IPS DF 4.7 (cell line): ENCODE measurements around the gene CATSPER3.

ENCODE experiments used
- DNase-seq: peaks from one replicate; pipeline ENCODE4 v3.0.0-alpha.2; 2013; ENCODE audit warnings: low spot score; ENCODE audit errors: extremely low read depth

The CATSPER3 gene

DNA sequence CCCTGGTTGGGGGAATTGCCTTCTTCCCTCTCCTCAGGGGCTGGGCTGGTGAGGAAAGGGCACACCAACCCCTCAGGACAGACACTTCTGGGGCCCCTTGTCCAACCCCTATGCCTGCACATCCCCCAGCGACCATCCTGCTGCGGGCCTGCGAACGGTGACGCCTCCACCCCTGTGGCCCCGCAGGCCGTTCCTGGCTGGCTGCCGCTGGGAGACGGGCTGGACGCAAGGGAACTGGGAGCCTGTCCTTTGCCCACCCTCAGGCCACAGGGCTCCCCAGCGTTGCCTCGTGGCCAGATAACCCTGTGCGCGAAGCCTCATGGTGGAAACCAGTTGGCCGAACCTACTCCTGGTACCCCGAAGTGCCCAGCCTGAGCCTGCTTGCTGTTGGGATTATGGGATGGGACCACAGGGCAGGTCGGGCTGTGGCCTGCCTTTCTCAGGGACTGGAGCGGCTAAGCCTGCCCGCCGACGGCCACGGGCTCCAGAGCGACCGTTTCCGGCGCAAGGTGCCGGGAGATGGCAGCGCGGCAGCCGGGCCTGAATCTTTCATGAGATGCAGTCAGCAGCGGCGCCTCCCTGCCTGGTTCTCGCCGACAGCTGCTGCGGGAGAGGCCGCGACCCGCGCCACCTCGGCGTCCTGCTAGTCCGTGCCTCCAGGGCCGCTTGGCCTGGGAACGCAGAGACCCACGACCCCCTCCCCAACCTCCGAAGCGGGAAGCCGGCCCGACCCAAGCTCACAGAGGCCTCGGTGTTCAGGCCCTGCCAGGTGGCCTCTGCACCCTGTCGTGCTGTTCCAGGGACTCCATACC lies 72.8 kb downstream of the CATSPER3 start:
- DNase-seq = no peak

DNA sequence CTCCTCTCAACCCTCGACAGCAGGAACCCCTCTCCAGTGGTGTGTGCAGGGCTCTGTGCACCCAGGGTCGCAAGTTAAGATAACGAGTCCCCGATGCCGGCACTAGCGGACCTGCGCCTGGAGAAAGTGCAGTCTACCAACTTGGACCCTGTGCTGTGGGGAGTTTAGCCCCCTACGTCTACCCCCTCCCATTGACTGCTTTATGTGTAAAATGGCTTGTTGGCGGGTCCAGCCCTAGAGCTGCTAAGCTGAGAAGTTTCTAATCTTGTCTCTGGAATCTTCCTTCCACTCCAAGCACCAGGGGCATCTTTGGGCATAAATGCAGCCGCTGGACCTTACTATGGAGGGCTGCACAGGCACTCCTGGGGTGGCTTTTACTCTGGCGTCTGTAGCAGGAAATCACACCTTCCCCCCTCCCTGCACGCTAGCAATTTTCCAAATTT lies 73.5 kb downstream of the CATSPER3 start:
- DNase-seq = no peak

DNA sequence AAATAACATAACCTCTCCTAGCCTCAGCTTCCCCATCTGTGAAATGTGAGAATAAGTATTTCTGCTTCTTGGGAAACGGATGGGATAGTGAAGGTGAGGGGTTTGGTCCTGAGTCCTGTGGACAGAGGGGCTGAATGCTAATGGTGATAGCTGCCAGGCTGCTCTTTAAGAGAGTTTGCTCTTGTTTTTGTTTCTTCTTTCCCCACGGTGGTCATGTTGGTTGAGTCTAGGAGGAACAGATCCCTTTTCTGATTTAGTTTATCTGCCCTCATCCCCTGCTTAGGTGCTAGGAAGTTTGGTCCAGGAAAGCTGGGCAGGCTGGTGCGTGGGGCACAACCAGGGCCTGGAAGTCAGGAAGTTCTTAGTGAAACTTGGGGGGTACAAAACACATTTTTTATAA lies 74.0 kb downstream of the CATSPER3 start:
- DNase-seq = no peak

DNA sequence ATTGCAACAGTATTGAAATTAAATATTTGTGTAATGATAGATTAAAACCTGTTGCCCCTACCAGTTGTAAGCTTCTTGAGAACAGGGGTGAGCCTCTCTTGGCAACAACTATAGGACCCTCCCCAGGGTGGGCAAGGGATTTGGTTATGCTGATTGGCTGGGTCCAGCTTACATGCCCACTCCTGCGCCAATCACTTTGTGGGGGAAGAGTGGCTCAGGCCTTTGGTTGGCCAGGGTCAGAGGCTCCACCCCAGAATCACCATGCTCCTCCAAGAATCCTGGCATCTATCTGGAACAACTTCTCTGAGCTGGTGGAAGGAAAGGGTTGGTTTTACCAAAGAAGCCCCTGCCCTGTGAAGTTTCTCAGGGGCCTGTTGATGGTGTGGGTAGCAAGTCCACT lies 74.9 kb downstream of the CATSPER3 start:
- no peak for DNase-seq

DNA sequence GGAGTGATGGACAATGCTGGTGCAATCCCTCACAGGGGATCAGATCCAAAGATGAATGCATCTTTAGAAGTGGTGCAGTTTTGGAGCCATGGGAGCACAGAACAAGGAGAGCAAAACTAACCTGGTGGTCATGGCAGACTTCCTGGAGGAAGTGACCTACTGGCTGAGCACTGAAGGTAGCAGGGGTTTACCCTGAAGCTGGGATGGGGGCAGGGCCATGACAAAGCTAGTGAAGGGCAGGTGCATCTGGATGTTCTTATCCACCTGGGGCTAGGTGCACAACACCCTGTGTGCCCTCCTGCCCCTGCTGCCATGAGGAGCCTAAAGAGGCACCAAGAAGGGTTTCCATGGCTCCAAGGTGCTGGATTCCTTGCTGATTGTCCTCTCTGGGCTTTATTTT lies 77.8 kb downstream of the CATSPER3 start:
- no peak for DNase-seq

DNA sequence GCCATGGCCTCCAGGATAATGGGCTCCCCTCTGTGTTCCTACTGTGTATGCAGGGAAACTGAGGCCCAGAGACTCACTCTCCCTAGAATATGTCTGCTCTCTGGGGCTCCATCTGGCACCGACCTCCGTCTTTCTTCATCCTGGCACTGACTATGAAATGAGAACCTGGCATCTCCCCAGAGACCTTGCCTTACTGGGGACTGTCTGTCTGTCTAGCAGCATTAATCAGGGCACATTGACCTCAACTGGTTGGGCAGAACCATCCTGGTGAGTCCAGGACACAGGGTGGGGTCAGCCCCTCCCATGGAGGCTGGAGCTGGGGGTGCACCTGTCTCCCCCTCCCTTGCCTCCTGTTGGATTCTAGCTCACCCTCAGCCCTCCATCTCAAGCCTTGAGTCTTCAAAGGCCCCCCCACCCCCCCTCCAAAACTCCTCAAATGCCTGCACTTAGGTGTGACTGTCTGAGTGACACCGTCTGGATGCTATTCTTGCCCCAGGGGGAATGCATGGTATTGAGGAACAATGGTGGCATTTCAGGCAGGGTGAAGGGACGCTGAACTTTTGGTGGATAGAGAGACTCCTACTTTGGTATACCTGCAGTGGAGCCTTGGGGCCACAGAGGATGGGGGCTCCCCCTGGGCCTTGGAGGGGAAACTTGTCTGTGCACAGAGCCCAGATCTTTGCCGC lies 79.1 kb downstream of the CATSPER3 start:
- no peak for DNase-seq

DNA sequence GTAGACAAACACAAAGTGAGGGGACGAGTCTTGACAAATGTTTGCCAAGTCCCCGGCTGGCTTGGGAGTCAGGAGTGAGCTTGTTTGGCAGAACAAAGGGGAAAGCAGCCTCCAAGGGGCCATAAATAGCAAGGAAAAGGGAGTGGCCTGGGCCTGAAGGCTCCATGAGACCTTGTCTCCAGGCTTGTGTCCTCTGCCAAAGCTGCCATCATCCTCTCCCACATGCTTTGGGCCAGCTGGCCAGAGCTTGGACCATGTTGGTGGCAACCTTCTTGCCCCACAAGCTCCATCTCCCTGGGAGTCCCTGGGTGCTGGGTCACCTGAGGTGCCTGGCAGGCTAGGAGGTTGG lies 79.6 kb downstream of the CATSPER3 start:
- DNase-seq = no peak

DNA sequence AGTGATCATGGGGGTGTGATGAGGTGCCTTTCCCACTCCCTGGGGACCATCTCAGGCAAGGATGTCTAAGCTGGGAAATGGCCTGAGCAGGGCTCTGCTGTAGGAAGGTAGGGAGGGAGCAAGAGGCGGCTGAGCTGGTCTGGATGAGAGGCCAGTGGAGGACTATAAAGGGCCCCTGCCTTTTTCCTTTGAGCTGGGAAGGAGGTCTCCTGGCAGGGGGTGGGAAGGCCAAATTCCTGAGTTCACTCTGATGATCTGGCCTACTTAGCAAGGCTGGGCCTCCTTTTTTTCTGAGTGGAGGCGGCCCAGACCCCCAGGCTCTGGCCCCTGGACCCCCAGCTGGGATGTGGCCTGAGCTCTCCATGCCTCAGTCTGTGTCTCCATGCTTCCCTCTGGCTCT lies 80.6 kb downstream of the CATSPER3 start:
- DNase-seq = no peak

DNA sequence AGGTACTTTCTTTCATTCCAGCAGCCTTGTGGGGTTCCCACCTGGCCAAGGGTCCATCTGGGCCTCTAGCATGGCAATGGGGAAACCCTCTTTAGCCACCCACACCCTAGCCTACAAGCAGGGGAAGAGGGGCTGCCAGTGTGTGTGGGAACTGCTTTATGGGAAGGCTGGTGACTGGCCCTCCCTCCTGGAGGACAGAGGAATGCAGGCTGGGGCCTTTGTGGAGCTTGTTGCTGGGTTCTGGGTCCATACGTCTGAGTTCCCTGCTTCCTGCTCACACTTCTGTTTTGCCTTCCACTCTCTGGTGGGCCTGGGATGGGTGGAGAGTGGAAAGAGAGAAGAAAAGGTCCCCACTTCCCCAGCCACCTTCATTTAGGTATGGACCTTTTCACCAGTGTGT lies 81.2 kb downstream of the CATSPER3 start:
- no peak for DNase-seq

DNA sequence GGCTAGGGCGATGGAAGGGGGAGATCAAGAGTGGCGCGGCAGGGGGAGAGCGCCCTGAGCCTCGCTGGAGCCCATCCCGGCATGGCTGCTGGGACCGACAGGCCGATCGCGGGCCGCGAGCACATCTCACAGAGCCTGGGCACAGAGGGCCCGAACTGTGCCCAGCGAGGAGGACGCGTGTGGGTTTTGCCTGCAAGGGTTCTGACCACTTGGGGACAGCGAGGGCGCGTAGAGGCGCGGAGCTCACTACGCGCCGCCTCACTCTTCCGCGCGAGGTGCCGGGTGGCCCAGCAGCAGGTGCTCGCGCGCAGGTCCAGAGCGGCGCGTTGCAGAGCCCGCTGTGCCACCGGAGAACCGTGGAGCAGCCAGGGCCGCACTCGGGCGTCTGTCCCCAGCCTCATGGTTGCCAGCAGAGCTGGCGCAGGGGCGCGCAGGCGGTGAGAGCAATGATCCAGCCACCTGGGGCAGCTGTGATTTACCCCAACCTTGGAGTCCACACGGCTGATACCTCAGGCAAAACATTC lies 82.6 kb downstream of the CATSPER3 start:
- no peak for DNase-seq

DNA sequence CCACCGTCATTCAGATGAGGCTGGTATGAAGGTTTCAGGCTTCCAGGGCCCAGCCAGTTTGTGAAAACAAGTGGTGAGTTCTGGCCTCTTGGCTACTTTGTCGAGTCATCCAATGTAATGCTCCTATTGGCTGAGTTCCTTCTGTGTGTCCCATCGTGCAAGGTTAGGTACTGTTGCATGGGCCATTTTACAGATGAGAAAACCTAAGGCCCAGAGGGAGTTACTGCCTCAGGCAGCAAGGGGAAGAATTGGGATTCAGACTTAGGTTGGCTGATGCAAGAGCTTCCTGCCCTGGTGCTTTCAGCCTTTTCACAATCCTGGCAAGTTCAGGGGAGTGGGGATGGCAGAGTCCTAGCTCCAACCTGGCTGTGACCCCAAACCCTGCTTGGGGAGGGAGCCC lies 83.7 kb downstream of the CATSPER3 start:
- no peak for DNase-seq

DNA sequence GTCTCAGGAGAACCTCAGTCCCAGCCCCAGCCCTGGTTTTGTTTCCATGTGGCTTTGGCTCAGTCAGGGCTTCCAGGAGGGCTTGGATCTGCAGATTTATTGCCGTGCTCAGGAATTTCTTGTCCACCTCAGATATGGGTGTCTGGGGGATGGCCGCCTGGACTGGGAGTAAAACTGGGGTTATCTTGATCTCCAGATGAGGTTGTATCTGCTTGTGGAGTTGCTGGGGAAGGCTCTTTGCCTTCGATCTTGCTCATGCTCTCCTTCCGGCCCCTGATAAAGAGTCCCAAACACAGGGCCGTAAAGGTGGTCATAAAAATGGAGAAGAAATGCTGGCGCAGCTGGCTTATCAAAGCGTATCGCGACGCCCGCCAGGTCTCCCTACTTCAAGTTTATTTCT lies 84.2 kb downstream of the CATSPER3 start:
- DNase-seq = no peak

DNA sequence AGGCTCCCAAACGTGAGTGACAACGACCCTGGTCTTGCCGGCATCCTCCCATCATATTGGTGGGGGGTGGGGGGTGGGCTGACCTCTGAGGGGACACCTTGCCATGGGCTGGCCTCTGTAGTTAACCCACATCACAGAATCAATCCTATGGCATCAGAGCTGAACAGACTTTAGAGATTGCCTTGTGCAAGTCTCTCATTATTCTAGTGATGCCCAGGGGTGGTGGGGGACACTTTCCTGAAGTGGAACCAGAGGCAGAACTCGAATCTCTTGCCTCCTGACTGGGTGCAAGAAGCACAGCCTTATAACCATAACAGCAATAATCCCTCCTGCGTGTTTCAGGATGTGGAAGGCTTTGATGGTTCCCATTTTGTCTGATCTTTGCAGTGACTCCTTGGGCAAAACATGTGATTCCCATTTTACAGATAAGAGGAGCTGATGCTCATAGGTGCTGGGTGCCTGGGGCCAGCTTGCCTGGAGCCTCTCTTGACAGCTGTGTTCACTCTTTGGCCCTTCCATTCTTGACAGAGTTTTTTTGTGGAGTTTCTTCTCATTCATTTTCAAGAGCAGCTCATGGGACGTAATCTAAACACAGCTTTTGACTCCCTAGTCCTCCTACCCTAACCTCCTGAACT lies 84.9 kb downstream of the CATSPER3 start:
- no peak for DNase-seq

DNA sequence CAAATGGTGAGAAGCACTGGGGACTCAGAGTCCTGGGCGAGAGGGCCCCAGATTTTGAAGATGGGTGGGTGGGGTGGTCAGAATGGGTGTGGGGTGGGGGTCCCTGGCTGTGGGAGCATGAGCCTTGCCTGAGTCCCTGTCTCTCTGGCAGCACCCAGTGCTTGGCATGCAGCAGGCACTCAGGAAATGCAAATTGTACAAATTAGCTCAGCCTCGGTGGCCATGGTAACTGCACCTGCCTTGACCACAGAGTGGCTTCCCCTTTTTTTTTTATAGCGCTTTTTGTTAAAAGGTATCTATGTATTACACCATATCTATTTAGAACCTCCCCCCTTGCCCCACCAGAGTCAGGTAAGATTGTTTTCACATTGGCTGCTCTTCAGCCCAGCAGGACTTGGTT lies 85.6 kb downstream of the CATSPER3 start:
- no peak for DNase-seq

DNA sequence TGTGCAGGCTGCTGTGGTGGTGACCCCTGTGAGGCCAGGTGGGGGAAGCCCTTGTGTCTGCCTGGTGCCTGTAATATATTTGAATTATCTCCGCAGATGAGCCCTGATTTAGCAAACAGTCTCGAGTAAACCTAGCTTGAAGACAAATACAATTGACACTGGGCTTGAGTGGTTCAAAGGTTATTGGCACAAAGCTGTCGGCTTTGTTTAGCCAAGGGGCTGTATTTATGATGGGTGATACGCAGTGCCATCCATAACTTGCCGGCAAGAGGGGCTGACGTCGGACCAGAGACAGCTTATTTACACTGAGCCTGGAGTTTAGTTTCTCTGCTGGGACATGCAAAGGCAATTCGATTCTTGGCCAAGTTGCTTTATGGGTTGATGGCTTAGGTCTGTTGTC lies 86.3 kb downstream of the CATSPER3 start:
- no peak for DNase-seq

DNA sequence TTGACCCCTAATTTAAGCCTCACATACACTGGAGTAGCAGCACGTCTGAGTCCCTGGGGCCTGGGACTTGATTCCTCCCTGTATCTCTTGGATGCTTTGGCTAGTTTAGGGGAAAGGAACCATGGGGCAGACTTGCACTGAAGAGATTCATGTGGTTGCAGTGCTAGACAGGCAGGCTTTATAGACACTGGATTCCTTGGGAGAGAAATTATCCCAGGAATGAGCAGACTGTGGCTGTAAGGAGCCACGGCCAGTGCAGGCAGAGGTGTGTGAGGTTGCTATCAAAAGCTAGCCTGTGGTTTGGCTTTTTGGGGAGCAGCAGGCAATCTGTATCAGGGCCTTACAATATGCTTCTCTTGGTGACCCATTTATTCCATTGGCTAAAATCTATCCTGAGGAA lies 86.8 kb downstream of the CATSPER3 start:
- no peak for DNase-seq

DNA sequence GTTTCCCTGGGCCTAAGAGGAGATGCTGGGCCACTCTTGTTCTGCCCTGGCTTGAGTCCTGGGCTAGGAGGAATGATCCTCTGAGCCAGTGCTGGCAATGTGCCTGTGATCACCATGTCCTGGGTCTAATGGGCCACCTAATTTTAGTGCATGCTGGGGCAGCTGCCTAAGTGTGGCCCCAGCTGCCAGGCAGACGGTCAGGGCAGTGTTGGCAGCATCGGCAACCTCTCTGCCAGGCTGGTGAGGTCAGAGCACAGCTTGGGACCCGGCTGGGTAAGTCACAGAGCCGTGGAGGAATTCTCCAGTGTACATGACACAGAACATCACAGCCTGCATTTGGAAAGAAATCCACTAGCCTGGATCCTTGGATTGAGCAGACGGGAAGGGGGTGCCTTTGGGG lies 87.7 kb downstream of the CATSPER3 start:
- DNase-seq = no peak

DNA sequence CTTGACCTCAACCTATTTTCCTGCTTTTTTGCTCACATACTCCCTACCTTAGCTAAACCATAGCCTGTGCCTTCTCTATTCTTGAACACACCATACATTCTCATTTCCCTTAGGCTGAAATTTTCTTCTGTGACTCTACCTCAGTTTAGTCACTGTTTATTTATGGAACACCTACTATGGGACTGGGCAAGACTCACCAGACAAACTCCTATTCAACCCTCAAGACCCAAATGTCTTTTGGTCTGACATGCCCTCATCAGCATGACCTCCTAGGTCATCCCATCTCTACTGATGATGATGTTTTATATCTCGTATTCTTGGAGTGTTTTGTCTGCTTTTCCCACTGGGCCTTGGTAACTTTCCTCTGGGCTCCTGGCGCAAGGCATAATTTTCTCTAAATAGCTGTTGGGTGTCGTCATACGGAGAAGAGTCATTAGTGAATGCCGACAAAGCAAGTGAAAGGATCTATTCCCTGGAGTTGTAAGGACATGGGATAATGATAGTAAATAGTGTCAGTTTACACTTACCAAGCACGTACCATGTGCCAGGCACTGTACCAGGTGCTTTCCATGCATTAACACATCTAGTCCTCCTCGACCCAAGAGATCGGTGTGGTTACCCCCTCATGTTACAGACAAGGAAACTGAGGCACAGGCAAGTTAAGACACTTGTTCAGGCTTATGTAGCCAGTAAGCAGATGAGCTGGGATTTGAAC lies 88.8 kb downstream of the CATSPER3 start:
- DNase-seq = no peak

DNA sequence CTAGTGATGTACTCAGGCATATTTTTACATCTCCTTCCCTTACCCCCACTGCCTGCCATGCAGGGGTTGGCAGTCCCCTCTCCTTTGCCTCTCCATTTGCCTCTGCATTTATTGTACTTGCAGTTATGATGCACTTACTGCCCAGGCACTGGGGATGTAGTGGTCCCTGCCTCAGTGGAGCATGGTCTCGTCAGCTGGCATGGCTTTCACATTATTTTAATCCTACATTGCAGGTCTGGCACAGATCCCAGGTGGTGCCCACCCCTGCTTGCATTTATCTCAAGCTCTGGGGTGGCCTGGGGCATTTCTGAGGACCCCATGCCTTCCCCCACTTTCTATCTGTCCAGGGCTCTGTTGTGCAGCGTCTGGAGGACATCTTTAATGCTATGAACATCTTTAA lies 89.5 kb downstream of the CATSPER3 start:
- DNase-seq = no peak

DNA sequence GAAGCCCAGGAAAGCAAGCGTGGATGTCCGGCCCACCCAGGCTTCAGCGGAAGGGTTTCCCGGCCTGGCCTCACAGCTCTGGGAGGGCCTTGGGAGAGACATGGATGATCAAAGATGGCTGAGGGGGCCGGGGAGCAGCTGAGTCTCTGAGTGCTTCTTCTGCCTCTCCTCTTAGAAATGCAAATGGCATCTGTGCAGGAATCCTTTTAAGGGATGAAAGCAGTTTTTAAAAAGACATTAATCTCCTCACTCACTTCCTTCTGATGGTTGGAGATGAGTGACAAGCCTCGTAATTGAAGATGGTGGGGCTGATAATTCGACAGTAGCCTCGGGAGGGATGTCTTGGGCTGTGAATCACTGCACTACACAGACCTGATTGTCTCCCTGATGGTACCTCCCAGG lies 90.6 kb downstream of the CATSPER3 start:
- no peak for DNase-seq

DNA sequence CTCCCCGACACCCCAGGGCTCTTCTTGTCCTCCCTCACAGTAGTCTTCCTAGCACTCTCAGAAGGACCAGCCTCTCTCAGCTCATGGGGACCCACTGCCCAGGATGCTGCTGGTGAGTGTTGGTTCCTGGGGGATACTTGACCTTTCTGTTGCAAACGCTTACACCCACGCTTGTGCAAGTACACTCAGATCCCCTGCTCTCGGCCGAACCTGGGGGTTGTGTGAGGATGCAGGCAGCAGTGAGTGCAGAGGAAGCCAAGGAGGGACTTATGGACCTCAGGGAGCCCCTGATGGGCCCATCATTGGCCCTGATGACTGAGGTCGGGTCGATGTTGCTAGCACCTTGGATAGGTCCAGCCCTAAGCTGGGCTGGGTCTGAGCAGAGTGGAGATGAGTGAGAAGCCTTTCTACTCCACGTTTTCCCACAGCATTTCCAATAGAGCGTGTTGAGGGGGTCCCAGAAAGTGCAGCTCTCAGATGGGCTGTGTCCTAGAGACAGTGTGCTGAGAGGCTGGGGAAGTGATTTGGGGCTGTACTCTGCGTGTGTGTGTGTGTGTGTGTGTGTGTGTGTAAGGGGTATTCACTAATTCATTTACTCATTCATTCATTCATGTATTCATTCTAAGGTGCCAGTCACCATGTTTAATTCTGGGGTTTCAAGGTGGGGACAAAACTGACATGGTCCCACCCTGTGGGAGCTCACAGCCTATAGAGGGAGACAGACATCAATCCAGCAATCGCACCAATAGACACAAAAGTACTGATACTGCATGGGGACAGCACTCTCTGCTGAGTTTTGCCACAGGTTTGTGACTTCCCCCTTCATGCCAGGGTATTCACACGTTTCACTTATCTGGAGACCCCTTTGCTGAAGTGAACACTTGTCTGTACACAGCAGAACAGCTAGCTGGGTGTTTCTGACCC lies 91.6 kb downstream of the CATSPER3 start:
- DNase-seq = no peak
